ENCODE measurements around the gene MDFIC. TPM values are rescaled to one million over a fixed set of nuclear protein-coding genes. Genes with fewer than 3 reads are reported as not detected.
A peak's percentile ranks its signal among the peaks of the same experiment; 100 is the strongest.

The MDFIC gene
- total RNA-seq, 2 donors from 2014 or later, result 55.2 to 65.2 TPM

GRCh38 chr7:114930829-114931655 lies 9.1 kb downstream of the MDFIC start:
- DNase-seq (no peak), ATAC-seq (replicated peaks in 1 of 2) (peak; percentile 60 to 61)
- Mint-ChIP-seq H3K4me1 (ENCODE audit: low read depth) (peaks cover 15% of the 10 kb centered on the region), H3K9me3 (no peaks in the 10 kb centered on the region), H3K4me3 (no peak overlapping the region), H3K36me3 (ENCODE audit: insufficient read depth in 2 of 2) (no peaks in the 10 kb centered on the region), H3K27ac (no peak overlapping the region), H3K27me3 (ENCODE audit: low read depth) (no peaks in the 10 kb centered on the region)

GRCh38 chr7:114931656-114932011 lies 9.7 kb downstream of the MDFIC start:
- no peaks in the 10 kb centered on the region for H3K36me3 Mint-ChIP-seq (ENCODE audit: insufficient read depth in 2 of 2)
- H3K27me3 Mint-ChIP-seq (ENCODE audit: low read depth), result no peaks in the 10 kb centered on the region
- H3K27ac Mint-ChIP-seq, result no peak overlapping the region
- H3K4me3 Mint-ChIP-seq, result no peak overlapping the region
- peak; percentile 41 to 58 for DNase-seq
- peak; percentile 85 to 94 for ATAC-seq (replicated peaks in 1 of 2)
- peaks cover 15% of the 10 kb centered on the region for H3K4me1 Mint-ChIP-seq (ENCODE audit: low read depth)
- H3K9me3 Mint-ChIP-seq, result no peaks in the 10 kb centered on the region

- DNase-seq, result no peak
- Mint-ChIP-seq H3K36me3 (ENCODE audit: insufficient read depth in 2 of 2) (no peaks in the 10 kb centered on the region), H3K4me3 (no peak overlapping the region), H3K27me3 (ENCODE audit: low read depth) (no peaks in the 10 kb centered on the region), H3K4me1 (ENCODE audit: low read depth) (peaks cover 19% of the 10 kb centered on the region), H3K9me3 (no peaks in the 10 kb centered on the region), H3K27ac (no peak overlapping the region)
- no peak for ATAC-seq (replicated peaks in 1 of 2)
Measured at GRCh38 chr7:114932991-114933390, 11.1 kb downstream of the MDFIC start.

GRCh38 chr7:114933658-114934057 lies 11.8 kb downstream of the MDFIC start:
- H3K27ac Mint-ChIP-seq, result peak overlapping the region; percentile 73
- H3K9me3 Mint-ChIP-seq, result no peaks in the 10 kb centered on the region
- DNase-seq (no peak), ATAC-seq (replicated peaks in 1 of 2) (no peak)
- H3K36me3 Mint-ChIP-seq (ENCODE audit: insufficient read depth in 2 of 2), result no peaks in the 10 kb centered on the region
- peaks cover 23% of the 10 kb centered on the region for H3K4me1 Mint-ChIP-seq (ENCODE audit: low read depth)
- peak overlapping the region in 1 of 2 donors; percentile 7 for H3K4me3 Mint-ChIP-seq
- H3K27me3 Mint-ChIP-seq (ENCODE audit: low read depth), result no peaks in the 10 kb centered on the region

GRCh38 chr7:114934086-114934485 lies 12.2 kb downstream of the MDFIC start:
- peaks cover 27% of the 10 kb centered on the region for H3K4me1 Mint-ChIP-seq (ENCODE audit: low read depth)
- H3K4me3 Mint-ChIP-seq, result peak overlapping the region in 1 of 2 donors; percentile 7
- no peaks in the 10 kb centered on the region for H3K36me3 Mint-ChIP-seq (ENCODE audit: insufficient read depth in 2 of 2)

GRCh38 chr7:114934713-114935112 lies 12.8 kb downstream of the MDFIC start:
- Mint-ChIP-seq H3K4me3 (no peak overlapping the region), H3K27me3 (ENCODE audit: low read depth) (no peaks in the 10 kb centered on the region), H3K36me3 (ENCODE audit: insufficient read depth in 2 of 2) (no peaks in the 10 kb centered on the region), H3K9me3 (no peaks in the 10 kb centered on the region), H3K27ac (peak overlapping the region; percentile 73), H3K4me1 (ENCODE audit: low read depth) (peaks cover 32% of the 10 kb centered on the region)
- DNase-seq, result no peak
- ATAC-seq (replicated peaks in 1 of 2), result no peak

More at GRCh38 chr7:114934086-114934485, 12.2 kb downstream of the MDFIC start:
- ATAC-seq (replicated peaks in 1 of 2), result no peak
- no peak for DNase-seq
- H3K9me3 Mint-ChIP-seq, result no peaks in the 10 kb centered on the region
- peak overlapping the region; percentile 73 for H3K27ac Mint-ChIP-seq
- no peaks in the 10 kb centered on the region for H3K27me3 Mint-ChIP-seq (ENCODE audit: low read depth)

GRCh38 chr7:114936471-114936870 lies 14.6 kb downstream of the MDFIC start:
- Mint-ChIP-seq H3K4me1 (ENCODE audit: low read depth) (peaks cover 44% of the 10 kb centered on the region), H3K36me3 (ENCODE audit: insufficient read depth in 2 of 2) (peaks cover 0 to 2% of the 10 kb centered on the region in 2 donors), H3K9me3 (no peaks in the 10 kb centered on the region), H3K4me3 (peak overlapping the region in 1 of 2 donors; percentile 23), H3K27ac (peak overlapping the region; percentile 43), H3K27me3 (ENCODE audit: low read depth) (no peaks in the 10 kb centered on the region)
- DNase-seq (no peak), ATAC-seq (replicated peaks in 1 of 2) (no peak)

GRCh38 chr7:114937446-114937845 lies 15.6 kb downstream of the MDFIC start:
- H3K4me3 Mint-ChIP-seq, result peak overlapping the region in 1 of 2 donors; percentile 27
- H3K27me3 Mint-ChIP-seq (ENCODE audit: low read depth), result no peaks in the 10 kb centered on the region
- no peak for DNase-seq
- H3K9me3 Mint-ChIP-seq, result no peaks in the 10 kb centered on the region
- peaks cover 2 to 9% of the 10 kb centered on the region in 2 donors for H3K36me3 Mint-ChIP-seq (ENCODE audit: insufficient read depth in 2 of 2)
- ATAC-seq (replicated peaks in 1 of 2), result no peak
- peaks cover 52% of the 10 kb centered on the region for H3K4me1 Mint-ChIP-seq (ENCODE audit: low read depth)
- no peak overlapping the region for H3K27ac Mint-ChIP-seq

GRCh38 chr7:114938785-114939184 lies 16.9 kb downstream of the MDFIC start:
- Mint-ChIP-seq H3K27me3 (ENCODE audit: low read depth) (no peaks in the 10 kb centered on the region), H3K36me3 (ENCODE audit: insufficient read depth in 2 of 2) (peaks cover 4 to 18% of the 10 kb centered on the region in 2 donors), H3K4me1 (ENCODE audit: low read depth) (peaks cover 66% of the 10 kb centered on the region), H3K9me3 (no peaks in the 10 kb centered on the region), H3K27ac (peak overlapping the region; percentile 14), H3K4me3 (peak overlapping the region in 1 of 2 donors; percentile 10)
- ATAC-seq (replicated peaks in 1 of 2) (peak in 1 of 2 donors; percentile 45), DNase-seq (no peak)

- no peak overlapping the region for H3K27ac Mint-ChIP-seq
- H3K27me3 Mint-ChIP-seq (ENCODE audit: low read depth), result no peaks in the 10 kb centered on the region
- H3K4me3 Mint-ChIP-seq, result no peak overlapping the region
- H3K4me1 Mint-ChIP-seq (ENCODE audit: low read depth), result peaks cover 72% of the 10 kb centered on the region
- ATAC-seq (replicated peaks in 1 of 2), result no peak
- no peak for DNase-seq
- H3K9me3 Mint-ChIP-seq, result no peaks in the 10 kb centered on the region
- peaks cover 4 to 20% of the 10 kb centered on the region in 2 donors for H3K36me3 Mint-ChIP-seq (ENCODE audit: insufficient read depth in 2 of 2)
Measured at GRCh38 chr7:114939484-114940097, 17.7 kb downstream of the MDFIC start.

GRCh38 chr7:114940220-114940619 lies 18.3 kb downstream of the MDFIC start:
- peak overlapping the region; percentile 6 for H3K27ac Mint-ChIP-seq
- no peaks in the 10 kb centered on the region for H3K9me3 Mint-ChIP-seq
- DNase-seq (no peak), ATAC-seq (replicated peaks in 1 of 2) (no peak)
- H3K4me1 Mint-ChIP-seq (ENCODE audit: low read depth), result peaks cover 76% of the 10 kb centered on the region
- H3K36me3 Mint-ChIP-seq (ENCODE audit: insufficient read depth in 2 of 2), result peaks cover 4 to 20% of the 10 kb centered on the region in 2 donors
- H3K4me3 Mint-ChIP-seq, result peak overlapping the region in 1 of 2 donors; percentile 53
- no peaks in the 10 kb centered on the region for H3K27me3 Mint-ChIP-seq (ENCODE audit: low read depth)

GRCh38 chr7:114941692-114942091 lies 19.8 kb downstream of the MDFIC start:
- peaks cover 66% of the 10 kb centered on the region for H3K4me1 Mint-ChIP-seq (ENCODE audit: low read depth)
- no peak overlapping the region for H3K27ac Mint-ChIP-seq
- peak overlapping the region in 1 of 2 donors; percentile 2 for H3K4me3 Mint-ChIP-seq
- ATAC-seq (replicated peaks in 1 of 2) (no peak), DNase-seq (no peak)
- no peaks in the 10 kb centered on the region for H3K27me3 Mint-ChIP-seq (ENCODE audit: low read depth)
- no peaks in the 10 kb centered on the region for H3K9me3 Mint-ChIP-seq
- peaks cover 6 to 22% of the 10 kb centered on the region in 2 donors for H3K36me3 Mint-ChIP-seq (ENCODE audit: insufficient read depth in 2 of 2)

GRCh38 chr7:114942446-114943175 lies 20.7 kb downstream of the MDFIC start:
- ATAC-seq (replicated peaks in 1 of 2) (peak in 1 of 2 donors; percentile 69), DNase-seq (no peak)
- Mint-ChIP-seq H3K27ac (peak overlapping the region; percentile 72), H3K36me3 (ENCODE audit: insufficient read depth in 2 of 2) (peaks cover 9 to 28% of the 10 kb centered on the region in 2 donors), H3K27me3 (ENCODE audit: low read depth) (no peaks in the 10 kb centered on the region), H3K4me3 (peak overlapping the region; percentile 4 to 58), H3K4me1 (ENCODE audit: low read depth) (peaks cover 68% of the 10 kb centered on the region), H3K9me3 (no peaks in the 10 kb centered on the region)
